CD8-positive, alpha-beta memory T cell (primary cell): ENCODE data around the gene NME9. TPM values are rescaled to one million over a fixed set of nuclear protein-coding genes. Genes with fewer than 3 reads are reported as not detected.

Source experiments
- CTCF ChIA-PET: fragments of 350-600 bp; sonication (Branson Sonifier 250); formaldehyde crosslinking; loops from one replicate; lab custom pipeline; 2021; ENCODE audit warnings: antibody characterized with exemption; lab: Charles Lee
- POLR2A ChIA-PET: fragments of 350-600 bp; sonication (Branson Sonifier 250); formaldehyde crosslinking; loops from one replicate; lab custom pipeline; 2021; ENCODE audit warnings: antibody characterized with exemption; lab: Charles Lee
- DNase-seq, 5 donors: peaks; one replicate each; pipeline versions ENCODE4 v3.0.0 to v3.0.0-alpha.2; 2020 to 2022; ENCODE audit warnings: mixed read lengths in 1 of 5
- H3K27ac ChIP-seq: one replicate; pipeline ENCODE4 v1.7.0; 2013; ENCODE audit warnings: low read depth, mild to moderate bottlenecking, low read length, moderate library complexity
- H3K27me3 ChIP-seq: 2 replicates; pipeline ENCODE4 v1.7.0; 2013; ENCODE audit warnings: low read length, mild to moderate bottlenecking; ENCODE audit not compliant: insufficient read depth, poor library complexity, severe bottlenecking
- H3K36me3 ChIP-seq: 2 replicates; pipeline ENCODE4 v1.7.0; 2013; ENCODE audit warnings: mild to moderate bottlenecking, low read length, moderate library complexity; ENCODE audit not compliant: insufficient read depth
- H3K4me1 ChIP-seq: 2 replicates; pipeline ENCODE4 v1.7.0; 2013; ENCODE audit warnings: mild to moderate bottlenecking, low read length, moderate library complexity; ENCODE audit not compliant: insufficient read depth
- H3K4me3 ChIP-seq: 2 replicates; pipeline ENCODE4 v1.7.0; 2013; ENCODE audit warnings: mild to moderate bottlenecking, low read length
- H3K9me3 ChIP-seq: 2 replicates; pipeline ENCODE4 v1.7.0; 2013; ENCODE audit warnings: mild to moderate bottlenecking, low read length
- H3K27ac Mint-ChIP-seq, 8 donors: one replicate each; pipeline ENCODE4 v1.8.0; 2020 to 2021; ENCODE audit warnings: mixed read lengths in 8 of 8, mild to moderate bottlenecking in 6 of 8, inconsistent platforms in 3 of 8, moderate library complexity in 3 of 8
- H3K27me3 Mint-ChIP-seq, 2 donors: one replicate each; pipeline ENCODE4 v1.8.0; 2020 to 2021; ENCODE audit warnings: mixed read lengths in 2 of 2, mild to moderate bottlenecking in 1 of 2, moderate library complexity in 1 of 2
- H3K36me3 Mint-ChIP-seq, 3 donors: one replicate each; pipeline ENCODE4 v1.8.0; 2020 to 2021; ENCODE audit warnings: mixed read lengths in 3 of 3, inconsistent platforms in 1 of 3, mild to moderate bottlenecking in 1 of 3
- H3K4me1 Mint-ChIP-seq, 3 donors: one replicate each; pipeline ENCODE4 v1.8.0; 2020 to 2021; ENCODE audit warnings: mixed read lengths in 3 of 3, inconsistent platforms in 1 of 3, mild to moderate bottlenecking in 1 of 3
- H3K4me3 Mint-ChIP-seq, 7 donors: one replicate each; pipeline ENCODE4 v1.8.0; 2020 to 2021; ENCODE audit warnings: mixed read lengths in 7 of 7, mild to moderate bottlenecking in 6 of 7, moderate library complexity in 4 of 7, inconsistent platforms in 2 of 7
- H3K9me3 Mint-ChIP-seq, 5 donors: one replicate each; pipeline ENCODE4 v1.8.0; 2020 to 2022; ENCODE audit warnings: mixed read lengths in 5 of 5, mild to moderate bottlenecking in 3 of 5, moderate library complexity in 2 of 5, inconsistent platforms in 1 of 5
- polyA plus RNA-seq: library from polyadenylated mRNA; unstranded; fragments of 300-500 nt; fragmentation: Illumina TruSeq; gene quantifications from one replicate; pipeline ENCODE4 v1.2.3, GENCODE V29; 2021
- total RNA-seq, 2 experiments: library from RNA; stranded (reverse); gene quantifications; one replicate each; pipeline ENCODE4 v1.2.3, GENCODE V29; 2021

The NME9 gene
- total and polyA plus RNA-seq, 3 experiments from 2014 or later, result 0.44 TPM; not detected in 2

DNA sequence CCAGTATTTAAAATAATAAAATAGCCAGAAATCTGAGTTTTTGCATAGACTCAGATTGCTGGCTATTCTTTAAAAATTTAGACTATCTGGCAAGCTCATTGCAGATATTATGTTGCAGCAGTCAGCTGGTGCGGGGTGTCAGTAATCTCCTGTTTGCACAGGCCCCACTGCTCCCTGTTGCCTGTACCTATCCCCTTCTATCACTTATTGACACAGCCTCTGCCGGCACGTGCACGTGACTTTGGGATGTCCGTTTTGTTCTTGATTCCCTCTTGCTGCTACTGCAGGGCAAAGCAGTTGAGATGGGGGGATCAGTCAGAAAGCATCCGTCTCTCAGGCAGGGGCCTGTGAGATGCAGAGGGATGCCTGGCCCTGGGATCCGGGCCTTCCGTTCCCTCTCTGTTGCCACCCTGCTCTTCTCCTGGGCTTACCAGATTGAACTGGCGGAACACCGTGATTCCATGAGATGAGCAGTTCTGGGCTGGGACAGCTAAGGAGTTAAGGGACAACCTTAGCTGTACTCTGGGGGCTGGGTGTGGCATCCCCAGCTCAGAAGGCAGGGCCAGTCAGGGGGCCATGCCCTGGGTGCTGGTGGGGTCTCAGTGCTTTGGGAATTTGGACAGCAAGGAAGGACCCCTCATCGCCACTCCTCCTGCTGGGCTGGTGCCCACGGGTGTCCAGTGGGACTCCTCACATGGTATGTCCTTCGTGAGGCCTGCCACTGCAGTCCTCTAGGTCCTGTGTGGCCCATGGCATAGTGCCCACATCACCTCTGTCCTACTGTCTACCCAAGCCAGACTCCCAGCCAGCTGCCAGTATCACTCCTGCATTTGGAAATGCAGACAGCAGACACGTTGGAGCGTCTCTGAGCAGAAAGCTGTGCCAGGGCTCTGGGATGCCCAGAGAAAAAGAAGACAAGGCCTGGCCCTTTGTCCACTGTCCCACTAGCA is 30.5 kb upstream of the NME9 start:
- H3K4me3 ChIP-seq, result no peak overlapping the region
- H3K27me3 ChIP-seq, result no peaks in the 10 kb centered on the region
- no peaks in the 10 kb centered on the region for H3K36me3 ChIP-seq
- ChIA-PET CTCF (no interaction called here), POLR2A (no interaction called here)
- no peaks in the 10 kb centered on the region for H3K4me1 ChIP-seq
- H3K4me3 Mint-ChIP-seq, result no peak overlapping the region
- no peak overlapping the region for H3K27ac Mint-ChIP-seq
- no peaks in the 10 kb centered on the region for H3K4me1 Mint-ChIP-seq
- DNase-seq, result no peak
- no peaks in the 10 kb centered on the region for H3K9me3 Mint-ChIP-seq
- H3K36me3 Mint-ChIP-seq, result no peaks in the 10 kb centered on the region
- H3K27ac ChIP-seq, result no peak overlapping the region
- peaks cover 5 to 17% of the 10 kb centered on the region in 2 donors for H3K27me3 Mint-ChIP-seq
- no peaks in the 10 kb centered on the region for H3K9me3 ChIP-seq

DNA sequence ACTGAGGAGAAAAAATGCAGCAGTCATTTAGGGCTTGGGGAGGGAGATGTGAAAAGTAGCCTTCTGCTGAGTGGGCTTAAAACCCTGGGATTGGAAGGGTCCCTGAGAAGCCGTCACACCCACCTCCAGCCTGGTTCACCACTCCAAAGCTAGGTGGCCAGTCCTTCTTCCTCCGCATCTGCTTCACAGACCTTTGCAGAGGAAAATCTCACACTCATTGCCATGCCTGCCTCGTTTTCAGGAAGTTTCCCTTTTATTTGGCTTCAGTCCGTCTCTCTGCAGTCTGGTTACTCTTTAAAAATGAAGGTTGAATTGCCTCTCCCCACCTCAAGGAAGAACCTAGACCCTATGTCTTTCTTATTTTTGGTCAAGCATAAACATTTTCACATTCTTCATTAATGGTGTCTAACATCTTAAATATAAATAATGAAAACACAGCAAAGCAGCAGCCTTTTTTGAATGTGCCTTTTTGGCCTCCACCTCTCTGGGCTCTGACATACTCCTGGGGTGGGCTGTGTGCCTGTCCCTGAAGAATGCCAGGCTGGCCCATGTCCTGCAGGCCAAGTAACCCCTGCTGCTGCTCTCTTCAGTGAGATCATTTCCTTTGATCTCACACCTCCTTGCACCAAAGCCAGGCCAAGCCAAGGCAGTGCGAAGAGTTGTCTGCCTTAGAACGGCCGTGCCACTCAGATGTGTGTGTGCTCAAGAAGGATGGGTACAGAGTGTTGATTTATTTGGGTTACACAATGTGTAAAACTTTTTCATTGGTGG is 29.7 kb upstream of the NME9 start:
- no peaks in the 10 kb centered on the region for H3K36me3 Mint-ChIP-seq
- Histone ChIP-seq H3K27me3 (no peaks in the 10 kb centered on the region), H3K4me1 (no peaks in the 10 kb centered on the region), H3K4me3 (no peak overlapping the region), H3K36me3 (no peaks in the 10 kb centered on the region), H3K27ac (no peak overlapping the region), H3K9me3 (no peaks in the 10 kb centered on the region)
- no peaks in the 10 kb centered on the region for H3K4me1 Mint-ChIP-seq
- H3K4me3 Mint-ChIP-seq, result no peak overlapping the region
- H3K27ac Mint-ChIP-seq, result no peak overlapping the region
- peaks cover 5 to 17% of the 10 kb centered on the region in 2 donors for H3K27me3 Mint-ChIP-seq
- DNase-seq, result no peak
- ChIA-PET POLR2A (no interaction called here), CTCF (no interaction called here)
- no peaks in the 10 kb centered on the region for H3K9me3 Mint-ChIP-seq

DNA sequence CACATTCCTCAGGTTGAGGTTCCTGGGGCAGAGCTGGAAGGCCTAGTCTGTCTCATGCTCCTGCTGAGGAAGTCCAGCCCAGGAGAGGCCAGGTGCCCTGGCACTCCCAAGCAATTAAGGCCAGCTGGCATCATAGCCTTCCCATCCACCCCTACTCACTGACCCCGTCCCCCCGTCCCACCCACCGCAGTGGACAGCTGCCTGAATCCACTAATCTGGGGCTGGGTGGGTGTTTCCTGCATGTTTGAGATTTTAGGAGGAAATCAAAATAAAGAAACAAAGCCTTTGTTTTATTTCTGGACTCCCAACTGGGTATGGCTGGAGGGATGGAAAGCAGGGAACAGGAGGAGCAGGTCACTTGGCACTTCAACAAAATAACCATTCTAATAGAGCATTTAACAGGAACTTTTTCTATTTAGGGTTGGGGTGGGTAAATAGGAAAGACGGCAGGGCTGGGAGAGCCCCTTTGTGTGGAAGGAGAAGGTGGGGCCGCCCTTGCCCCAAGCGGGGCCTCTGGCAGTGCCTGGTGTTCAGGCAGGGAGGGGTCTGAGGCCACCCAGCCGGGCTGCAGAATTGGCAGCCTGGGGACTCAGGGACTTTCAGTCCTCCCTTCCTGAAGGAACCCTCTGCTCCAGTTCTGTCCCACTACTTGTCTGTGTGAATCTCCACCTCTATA is 27.2 kb upstream of the NME9 start:
- CTCF ChIA-PET, result no interaction called here
- Mint-ChIP-seq H3K4me3 (no peak overlapping the region), H3K4me1 (no peaks in the 10 kb centered on the region)

DNA sequence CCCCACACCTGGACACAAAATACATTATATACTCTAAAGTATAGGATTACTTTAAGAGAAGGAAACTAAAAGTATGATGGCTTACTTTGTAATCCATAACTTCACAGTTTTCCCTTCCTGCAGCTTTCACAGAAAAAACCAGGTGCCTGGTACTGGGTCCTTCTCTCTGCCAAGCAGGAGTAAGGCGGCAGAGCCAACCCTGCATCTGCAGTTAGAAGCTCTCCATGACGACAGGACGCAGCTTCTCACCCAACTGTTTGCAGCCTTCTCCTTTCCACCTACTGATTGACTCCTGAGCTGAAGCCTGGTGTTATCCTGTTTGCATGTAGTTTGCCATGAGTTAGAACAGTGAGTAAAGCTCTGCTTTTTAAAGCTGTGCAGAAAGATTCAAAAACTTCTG is 25.4 kb upstream of the NME9 start:
- no peaks in the 10 kb centered on the region for H3K4me1 ChIP-seq
- Mint-ChIP-seq H3K36me3 (no peaks in the 10 kb centered on the region), H3K4me3 (no peak overlapping the region), H3K27me3 (peaks cover 9 to 12% of the 10 kb centered on the region in 2 donors), H3K4me1 (no peaks in the 10 kb centered on the region), H3K9me3 (no peaks in the 10 kb centered on the region), H3K27ac (no peak overlapping the region)
- no peaks in the 10 kb centered on the region for H3K36me3 ChIP-seq
- no peaks in the 10 kb centered on the region for H3K27me3 ChIP-seq
- H3K9me3 ChIP-seq, result no peaks in the 10 kb centered on the region
- DNase-seq, result no peak
- POLR2A ChIA-PET, result no interaction called here
- H3K4me3 ChIP-seq, result no peak overlapping the region
- H3K27ac ChIP-seq, result no peak overlapping the region
- CTCF ChIA-PET, result no interaction called here

More for the DNA sequence above, 27.2 kb upstream of the NME9 start:
- DNase-seq, result no peak
- Mint-ChIP-seq H3K36me3 (no peaks in the 10 kb centered on the region), H3K9me3 (no peaks in the 10 kb centered on the region), H3K27me3 (peaks cover 8 to 9% of the 10 kb centered on the region in 2 donors), H3K27ac (no peak overlapping the region)
- POLR2A ChIA-PET, result no interaction called here
- no peaks in the 10 kb centered on the region for H3K9me3 ChIP-seq
- no peaks in the 10 kb centered on the region for H3K4me1 ChIP-seq
- no peaks in the 10 kb centered on the region for H3K27me3 ChIP-seq
- H3K36me3 ChIP-seq, result no peaks in the 10 kb centered on the region
- H3K27ac ChIP-seq, result no peak overlapping the region
- H3K4me3 ChIP-seq, result no peak overlapping the region

DNA sequence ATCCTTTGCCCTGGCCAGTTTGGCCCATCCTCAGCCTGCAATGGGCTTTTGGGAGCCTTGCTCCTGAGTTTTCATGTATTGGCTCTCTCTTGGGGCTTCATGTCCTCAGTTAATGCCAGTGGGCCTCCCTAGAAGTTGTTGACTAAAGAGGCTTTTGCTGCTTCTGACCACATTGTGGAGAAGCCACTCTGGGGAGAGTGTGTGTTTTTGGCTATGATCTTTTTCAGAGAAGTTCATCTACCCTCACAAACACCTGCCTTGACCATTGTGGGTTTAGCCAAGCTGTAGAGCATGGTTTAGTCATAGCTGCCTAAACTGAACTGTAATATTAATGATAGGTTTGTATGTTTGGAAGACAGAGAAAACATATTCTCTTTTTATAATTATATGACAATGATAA is 24.7 kb upstream of the NME9 start:
- Mint-ChIP-seq H3K4me1 (no peaks in the 10 kb centered on the region), H3K27me3 (peaks cover 14 to 16% of the 10 kb centered on the region in 2 donors), H3K4me3 (no peak overlapping the region), H3K27ac (no peak overlapping the region), H3K9me3 (no peaks in the 10 kb centered on the region), H3K36me3 (no peaks in the 10 kb centered on the region)
- ChIA-PET CTCF (no interaction called here), POLR2A (no interaction called here)
- no peak overlapping the region for H3K27ac ChIP-seq
- H3K4me3 ChIP-seq, result no peak overlapping the region
- DNase-seq, result no peak
- H3K9me3 ChIP-seq, result no peaks in the 10 kb centered on the region
- H3K36me3 ChIP-seq, result no peaks in the 10 kb centered on the region
- no peaks in the 10 kb centered on the region for H3K27me3 ChIP-seq
- H3K4me1 ChIP-seq, result no peaks in the 10 kb centered on the region

DNA sequence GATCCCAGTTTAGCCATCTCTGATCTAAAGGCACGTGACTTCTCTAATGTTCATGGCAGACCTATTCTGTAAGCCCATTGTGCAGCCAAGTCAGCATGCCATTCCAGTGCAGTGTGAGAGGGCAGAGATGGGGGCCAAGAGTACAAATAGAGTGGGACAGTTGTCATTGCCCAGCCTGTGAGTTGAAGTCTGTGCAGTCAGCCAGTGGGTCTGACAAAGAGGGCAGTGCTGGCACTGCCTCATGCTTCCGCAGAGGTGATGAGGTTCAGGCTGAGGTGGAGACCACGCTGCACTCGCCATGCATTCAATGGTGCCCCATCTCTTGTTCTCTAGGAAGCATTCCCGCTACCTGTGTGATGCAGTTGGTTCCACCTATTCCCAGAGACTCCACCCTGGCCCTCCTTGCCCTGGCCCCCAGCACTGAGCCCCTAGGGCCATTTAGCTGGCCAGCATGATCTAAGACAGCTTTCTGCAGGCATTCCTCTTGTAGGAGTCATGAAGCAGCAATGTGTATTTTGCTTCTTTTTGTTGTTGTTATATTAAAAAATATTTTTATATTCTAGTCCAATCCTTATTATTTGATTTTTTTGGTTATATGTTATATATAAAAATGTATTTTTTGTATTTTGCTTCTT is 22.4 kb upstream of the NME9 start:
- Mint-ChIP-seq H3K4me3 (no peak overlapping the region), H3K27ac (no peak overlapping the region), H3K27me3 (peaks cover 25 to 29% of the 10 kb centered on the region in 2 donors), H3K36me3 (no peaks in the 10 kb centered on the region), H3K9me3 (peaks cover 0 to 1% (median 0%) of the 10 kb centered on the region in 5 donors), H3K4me1 (peaks cover 7 to 11% (median 9%) of the 10 kb centered on the region in 3 donors)
- no peaks in the 10 kb centered on the region for H3K36me3 ChIP-seq
- H3K9me3 ChIP-seq, result no peaks in the 10 kb centered on the region
- no peak overlapping the region for H3K27ac ChIP-seq
- H3K4me1 ChIP-seq, result no peaks in the 10 kb centered on the region
- H3K27me3 ChIP-seq, result no peaks in the 10 kb centered on the region
- DNase-seq, result no peak
- POLR2A ChIA-PET, result no interaction called here
- H3K4me3 ChIP-seq, result no peak overlapping the region
- CTCF ChIA-PET, result no interaction called here

DNA sequence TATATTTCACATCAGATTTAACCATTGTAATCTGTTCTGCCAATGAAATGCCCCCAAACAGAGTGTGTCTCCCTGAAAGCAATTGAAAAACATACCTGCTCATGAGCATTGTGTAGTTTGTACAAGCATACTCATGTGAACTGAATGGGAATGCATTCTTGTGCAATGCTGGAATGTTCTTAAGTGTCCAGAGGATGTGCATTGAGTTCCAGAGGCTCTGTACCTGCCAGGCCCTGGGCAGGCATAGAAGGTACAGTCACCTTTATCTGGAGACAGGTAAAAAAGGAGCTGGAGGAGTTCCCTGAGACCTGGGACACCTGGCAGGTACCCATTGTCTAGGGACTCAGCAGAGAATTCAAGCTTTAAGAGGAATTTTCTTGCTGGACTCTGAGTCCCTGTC is 21.5 kb upstream of the NME9 start:
- Histone ChIP-seq H3K36me3 (no peaks in the 10 kb centered on the region), H3K4me1 (no peaks in the 10 kb centered on the region), H3K27me3 (no peaks in the 10 kb centered on the region), H3K4me3 (no peak overlapping the region), H3K9me3 (no peaks in the 10 kb centered on the region), H3K27ac (no peak overlapping the region)
- no peak for DNase-seq
- H3K27ac Mint-ChIP-seq, result peak overlapping the region in 1 of 8 donors; percentile 19
- ChIA-PET CTCF (interaction anchor here (1.0 kb wide), 1 partner anchor 20 kb away, joined by 4 read pairs; no protein-coding TSS in a partner anchor), POLR2A (no interaction called here)
- no peak overlapping the region for H3K4me3 Mint-ChIP-seq
- H3K4me1 Mint-ChIP-seq, result peaks cover 7 to 13% (median 11%) of the 10 kb centered on the region in 3 donors
- no peaks in the 10 kb centered on the region for H3K36me3 Mint-ChIP-seq
- peaks cover 0 to 1% (median 0%) of the 10 kb centered on the region in 5 donors for H3K9me3 Mint-ChIP-seq
- H3K27me3 Mint-ChIP-seq, result peaks cover 34 to 36% of the 10 kb centered on the region in 2 donors
